ENCODE measurements around the gene SYT17. TPM values are rescaled to one million over a fixed set of nuclear protein-coding genes. Genes with fewer than 3 reads are reported as not detected.

Gene SYT17
- polyA plus RNA-seq, 1 donor (not counting 4 experiments of a cell fraction or from before 2014, with no cell fraction given): not detected

DNA sequence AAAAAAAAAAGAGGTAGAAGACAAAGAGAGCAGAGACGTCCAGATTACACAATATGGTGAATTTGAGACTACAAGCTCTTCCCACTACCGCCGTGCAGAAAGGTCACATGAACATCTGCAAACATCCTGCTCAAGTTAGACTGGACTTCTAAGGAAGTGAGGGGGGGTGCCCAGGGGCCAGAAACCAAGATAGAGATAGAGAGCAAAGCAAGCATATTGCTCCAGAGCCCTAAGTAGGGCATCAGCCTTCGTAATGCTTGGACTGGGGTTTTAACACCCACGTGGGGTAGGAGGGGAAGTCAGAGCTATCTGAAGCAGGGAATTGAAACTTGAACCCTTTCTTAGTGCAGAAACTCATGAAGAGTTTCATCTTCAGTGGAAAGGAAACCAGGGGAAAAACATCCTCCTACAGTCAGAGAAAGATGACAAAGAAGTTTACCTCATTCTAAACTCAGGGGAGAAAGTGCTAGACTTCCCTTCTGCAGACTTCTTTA lies 126.2 kb downstream of the SYT17 start:
- dilution Hi-C loops (cut with MboI; ENCODE audit: extremely low pct_ligation_motif_present, low sequenced_read_pairs): no loop called here
- H3K4me2 ChIP-seq (ENCODE audit: control insufficient read depth, extremely low read depth, insufficient read depth, low read depth, low read length): no peak overlapping the region
- H3K9me1 ChIP-seq (ENCODE audit: control insufficient read depth, extremely low read depth, insufficient read depth, low read length): no peaks in the 10 kb centered on the region
- H4K20me1 ChIP-seq (ENCODE audit: control insufficient read depth, extremely low read depth, insufficient read depth, low read length): no peaks in the 10 kb centered on the region
- H3K27ac ChIP-seq (ENCODE audit: control insufficient read depth, insufficient read depth, low read length): no peak overlapping the region
- no peak for FAIRE-seq
- no peak for DNase-seq (ENCODE audit: low read depth, low spot score)
- no peaks in the 10 kb centered on the region for H3K27me3 ChIP-seq (ENCODE audit: control insufficient read depth, extremely low read depth, insufficient read depth, low read length)
- H3K79me2 ChIP-seq (ENCODE audit: control insufficient read depth, insufficient read depth, low read length): no peaks in the 10 kb centered on the region
- no peak overlapping the region for H3K9ac ChIP-seq (ENCODE audit: control insufficient read depth, extremely low read depth, insufficient read depth, low read length)
- TF ChIP-seq EZH2 (IDR thresholded peaks at IDR 0.05; ENCODE audit: low read length): no peak
- TF ChIP-seq, protein P1, sequence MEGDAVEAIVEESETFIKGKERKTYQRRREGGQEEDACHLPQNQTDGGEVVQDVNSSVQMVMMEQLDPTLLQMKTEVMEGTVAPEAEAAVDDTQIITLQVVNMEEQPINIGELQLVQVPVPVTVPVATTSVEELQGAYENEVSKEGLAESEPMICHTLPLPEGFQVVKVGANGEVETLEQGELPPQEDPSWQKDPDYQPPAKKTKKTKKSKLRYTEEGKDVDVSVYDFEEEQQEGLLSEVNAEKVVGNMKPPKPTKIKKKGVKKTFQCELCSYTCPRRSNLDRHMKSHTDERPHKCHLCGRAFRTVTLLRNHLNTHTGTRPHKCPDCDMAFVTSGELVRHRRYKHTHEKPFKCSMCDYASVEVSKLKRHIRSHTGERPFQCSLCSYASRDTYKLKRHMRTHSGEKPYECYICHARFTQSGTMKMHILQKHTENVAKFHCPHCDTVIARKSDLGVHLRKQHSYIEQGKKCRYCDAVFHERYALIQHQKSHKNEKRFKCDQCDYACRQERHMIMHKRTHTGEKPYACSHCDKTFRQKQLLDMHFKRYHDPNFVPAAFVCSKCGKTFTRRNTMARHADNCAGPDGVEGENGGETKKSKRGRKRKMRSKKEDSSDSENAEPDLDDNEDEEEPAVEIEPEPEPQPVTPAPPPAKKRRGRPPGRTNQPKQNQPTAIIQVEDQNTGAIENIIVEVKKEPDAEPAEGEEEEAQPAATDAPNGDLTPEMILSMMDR (optimal IDR thresholded peaks at IDR 0.05 in 1 of 3, IDR thresholded peaks at IDR 0.05 in 1 of 3, conservative IDR thresholded peaks at IDR 0.05 in 1 of 3; ENCODE audit: extremely low read depth in 1 of 3, insufficient read depth in 2 of 3, low read length in 3 of 3): no peak
- no peak overlapping the region for H3K4me3 ChIP-seq (ENCODE audit: control insufficient read depth in 2 of 3, extremely low read depth in 1 of 3, insufficient read depth in 2 of 3, low read depth in 1 of 3, low read length in 3 of 3)
- no peak overlapping the region for H2AFZ ChIP-seq (ENCODE audit: control insufficient read depth, low read length)
- H3K9me3 ChIP-seq (ENCODE audit: control insufficient read depth, low read depth, low read length): no peaks in the 10 kb centered on the region
- no peaks in the 10 kb centered on the region for H3K4me1 ChIP-seq (ENCODE audit: control insufficient read depth, extremely low read depth, insufficient read depth, low read length)
- no peaks in the 10 kb centered on the region for H3K36me3 ChIP-seq (ENCODE audit: control insufficient read depth in 2 of 2, extremely low read depth in 1 of 2, insufficient read depth in 2 of 2, low read length in 2 of 2)

DNA sequence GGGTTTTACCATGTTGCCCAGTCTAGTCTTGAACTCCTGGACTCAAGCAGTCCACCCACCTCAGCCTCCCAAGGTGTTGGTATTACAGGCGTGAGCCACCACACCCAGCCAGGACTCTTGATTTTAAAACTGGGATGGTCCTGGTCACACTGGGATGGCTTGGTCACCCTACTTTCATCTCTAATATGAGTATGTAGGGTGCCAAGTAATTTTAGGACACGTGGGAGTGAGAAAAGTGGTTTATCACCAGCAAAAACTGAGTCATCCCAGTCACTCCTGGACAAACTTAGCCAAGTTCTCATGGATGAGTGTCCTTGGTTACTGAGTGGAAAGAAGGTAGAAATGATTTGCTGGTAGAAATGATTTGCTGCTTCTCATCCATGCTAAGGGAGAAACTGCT lies 127.4 kb downstream of the SYT17 start:
- no peak overlapping the region for H2AFZ ChIP-seq (ENCODE audit: control insufficient read depth, low read length)
- H3K4me3 ChIP-seq (ENCODE audit: control insufficient read depth in 2 of 3, extremely low read depth in 1 of 3, insufficient read depth in 2 of 3, low read depth in 1 of 3, low read length in 3 of 3): no peak overlapping the region
- no peaks in the 10 kb centered on the region for H3K36me3 ChIP-seq (ENCODE audit: control insufficient read depth in 2 of 2, extremely low read depth in 1 of 2, insufficient read depth in 2 of 2, low read length in 2 of 2)
- H3K27ac ChIP-seq (ENCODE audit: control insufficient read depth, insufficient read depth, low read length): no peak overlapping the region
- TF ChIP-seq, protein P1 (optimal IDR thresholded peaks at IDR 0.05 in 1 of 3, IDR thresholded peaks at IDR 0.05 in 1 of 3, conservative IDR thresholded peaks at IDR 0.05 in 1 of 3; ENCODE audit: extremely low read depth in 1 of 3, insufficient read depth in 2 of 3, low read length in 3 of 3): no peak
- TF ChIP-seq EZH2 (IDR thresholded peaks at IDR 0.05; ENCODE audit: low read length): no peak
- no peak for FAIRE-seq
- H3K9me3 ChIP-seq (ENCODE audit: control insufficient read depth, low read depth, low read length): no peaks in the 10 kb centered on the region
- H3K79me2 ChIP-seq (ENCODE audit: control insufficient read depth, insufficient read depth, low read length): no peaks in the 10 kb centered on the region
- no peaks in the 10 kb centered on the region for H3K27me3 ChIP-seq (ENCODE audit: control insufficient read depth, extremely low read depth, insufficient read depth, low read length)
- no peaks in the 10 kb centered on the region for H4K20me1 ChIP-seq (ENCODE audit: control insufficient read depth, extremely low read depth, insufficient read depth, low read length)
- H3K4me2 ChIP-seq (ENCODE audit: control insufficient read depth, extremely low read depth, insufficient read depth, low read depth, low read length): no peak overlapping the region
- no peaks in the 10 kb centered on the region for H3K9me1 ChIP-seq (ENCODE audit: control insufficient read depth, extremely low read depth, insufficient read depth, low read length)
- H3K9ac ChIP-seq (ENCODE audit: control insufficient read depth, extremely low read depth, insufficient read depth, low read length): no peak overlapping the region
- DNase-seq (ENCODE audit: low read depth, low spot score): no peak
- dilution Hi-C loops (cut with MboI; ENCODE audit: extremely low pct_ligation_motif_present, low sequenced_read_pairs): no loop called here
- H3K4me1 ChIP-seq (ENCODE audit: control insufficient read depth, extremely low read depth, insufficient read depth, low read length): no peaks in the 10 kb centered on the region
